Effector memory CD8-positive, alpha-beta T cell (primary cell): ENCODE measurements around the gene SRPK2.
A peak's percentile ranks its signal among the peaks of the same experiment; 100 is the strongest.
"Not testable (repeated sequence)": the region's sequence is repeated elsewhere in the genome, so short reads cannot be mapped to it uniquely, and the experiment has no call there.

Experiments
- ATAC-seq: fragments of 150-1000 bp; cut with Tn5 transposase; replicated peaks from 2 replicates; pipeline ENCODE4 v1.10.0; 2021; ENCODE audit warnings: mild to moderate bottlenecking, moderate library complexity
- DNase-seq, 3 experiments: peaks; one replicate each; pipeline ENCODE4 v3.0.0; 2021
- H3K27ac Mint-ChIP-seq, 2 donors: one replicate each; pipeline ENCODE4 v1.8.0; 2022; ENCODE audit warnings: mild to moderate bottlenecking in 2 of 2, mixed read lengths in 2 of 2, moderate library complexity in 2 of 2
- H3K27me3 Mint-ChIP-seq, 2 donors: one replicate each; pipeline ENCODE4 v1.8.0; 2022; ENCODE audit warnings: mixed read lengths in 2 of 2
- H3K36me3 Mint-ChIP-seq: one replicate; pipeline ENCODE4 v1.8.0; 2022; ENCODE audit warnings: mild to moderate bottlenecking, moderate library complexity, mixed read lengths; ENCODE audit not compliant: insufficient read depth
- H3K4me1 Mint-ChIP-seq, 2 donors: one replicate each; pipeline ENCODE4 v1.8.0; 2022; ENCODE audit warnings: low read depth in 2 of 2, mixed read lengths in 2 of 2
- H3K4me3 Mint-ChIP-seq, 2 donors: one replicate each; pipeline ENCODE4 v1.8.0; 2022; ENCODE audit warnings: mild to moderate bottlenecking in 2 of 2, mixed read lengths in 2 of 2, moderate library complexity in 2 of 2
- H3K9me3 Mint-ChIP-seq, 2 donors: one replicate each; pipeline ENCODE4 v1.8.0; 2022; ENCODE audit warnings: mixed read lengths in 2 of 2

The SRPK2 gene

GRCh38 chr7:105297309-105297708 is 91.4 kb downstream of the SRPK2 start:
- Mint-ChIP-seq H3K27me3 (no peaks in the 10 kb centered on the region), H3K27ac (peak overlapping the region; percentile 66 to 78), H3K4me3 (no peak overlapping the region), H3K4me1 (peaks cover 37 to 52% of the 10 kb centered on the region in 2 donors), H3K36me3 (peaks cover 6% of the 10 kb centered on the region), H3K9me3 (no peaks in the 10 kb centered on the region)
- ATAC-seq (no peak), DNase-seq (no peak)

GRCh38 chr7:105296491-105296890 is 92.2 kb downstream of the SRPK2 start:
- H3K9me3 Mint-ChIP-seq, result no peaks in the 10 kb centered on the region
- DNase-seq (no peak), ATAC-seq (no peak)
- H3K4me3 Mint-ChIP-seq, result no peak overlapping the region
- no peaks in the 10 kb centered on the region for H3K27me3 Mint-ChIP-seq
- peak overlapping the region; percentile 20 to 78 for H3K27ac Mint-ChIP-seq
- peaks cover 6% of the 10 kb centered on the region for H3K36me3 Mint-ChIP-seq
- H3K4me1 Mint-ChIP-seq, result peaks cover 33 to 48% of the 10 kb centered on the region in 2 donors

GRCh38 chr7:105295596-105296352 is 92.9 kb downstream of the SRPK2 start:
- Mint-ChIP-seq H3K27me3 (no peaks in the 10 kb centered on the region), H3K9me3 (no peaks in the 10 kb centered on the region), H3K4me3 (no peak overlapping the region), H3K27ac (peak overlapping the region; percentile 20 to 78), H3K4me1 (peaks cover 32 to 46% of the 10 kb centered on the region in 2 donors), H3K36me3 (peaks cover 5% of the 10 kb centered on the region)
- no peak for ATAC-seq
- no peak for DNase-seq

DNA sequence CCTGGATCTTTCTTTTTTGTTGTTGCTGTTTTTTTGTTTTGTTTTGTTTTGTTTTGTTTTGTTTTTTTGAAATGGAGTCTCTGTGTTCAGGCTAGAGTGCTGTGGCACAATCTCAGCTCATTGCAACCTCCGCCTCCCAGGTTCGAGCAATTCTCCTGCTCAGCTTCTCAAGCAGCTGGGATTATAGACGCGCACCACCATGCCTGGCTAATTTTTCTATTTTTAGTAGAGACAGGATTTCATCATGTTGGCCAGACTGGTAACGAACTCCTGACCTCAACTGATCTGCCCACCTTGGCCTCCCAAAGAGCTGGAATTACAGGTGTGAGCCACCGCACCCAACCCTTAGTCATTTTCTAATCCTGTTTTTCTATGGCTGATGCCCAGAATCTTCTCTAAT is 94.2 kb downstream of the SRPK2 start:
- not testable (repeated sequence) for H3K27ac Mint-ChIP-seq, DNase-seq, ATAC-seq, H3K27me3 Mint-ChIP-seq, H3K36me3 Mint-ChIP-seq, H3K9me3 Mint-ChIP-seq, H3K4me3 Mint-ChIP-seq
- peaks cover 30 to 39% of the 10 kb centered on the region in 2 donors for H3K4me1 Mint-ChIP-seq

- H3K9me3 Mint-ChIP-seq, result no peaks in the 10 kb centered on the region
- H3K27me3 Mint-ChIP-seq, result no peaks in the 10 kb centered on the region
- ATAC-seq, result no peak
- peaks cover 10 to 23% of the 10 kb centered on the region in 2 donors for H3K4me1 Mint-ChIP-seq
- H3K4me3 Mint-ChIP-seq, result no peak overlapping the region
- peaks cover 4% of the 10 kb centered on the region for H3K36me3 Mint-ChIP-seq
- H3K27ac Mint-ChIP-seq, result peak overlapping the region; percentile 11 to 62
- no peak for DNase-seq
Observed at GRCh38 chr7:105289704-105290103, 99.0 kb downstream of the SRPK2 start.

DNA sequence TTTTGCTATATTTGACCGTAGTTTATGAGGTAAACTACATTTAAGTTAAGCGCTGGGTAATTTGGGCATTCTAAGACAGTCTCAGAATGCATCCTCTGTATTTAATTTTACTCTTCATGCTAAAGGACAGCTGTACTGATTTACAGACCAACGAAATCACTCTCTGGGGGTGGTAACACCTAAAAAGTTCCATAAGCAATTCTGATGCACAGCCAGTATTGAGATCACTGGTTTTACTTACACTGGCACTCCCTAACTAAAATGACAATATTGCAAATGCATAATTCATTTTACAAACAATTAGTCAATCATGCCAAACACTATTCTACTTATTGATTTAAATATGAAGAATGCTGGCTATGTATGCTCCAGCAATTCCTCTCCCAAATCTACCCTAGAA is 102.3 kb downstream of the SRPK2 start:
- DNase-seq (no peak), ATAC-seq (no peak)
- Mint-ChIP-seq H3K9me3 (no peaks in the 10 kb centered on the region), H3K27me3 (no peaks in the 10 kb centered on the region), H3K4me1 (peaks cover 10 to 48% of the 10 kb centered on the region in 2 donors), H3K4me3 (no peak overlapping the region), H3K27ac (peak overlapping the region in 1 of 2 donors; percentile 52), H3K36me3 (peaks cover 4% of the 10 kb centered on the region)

DNA sequence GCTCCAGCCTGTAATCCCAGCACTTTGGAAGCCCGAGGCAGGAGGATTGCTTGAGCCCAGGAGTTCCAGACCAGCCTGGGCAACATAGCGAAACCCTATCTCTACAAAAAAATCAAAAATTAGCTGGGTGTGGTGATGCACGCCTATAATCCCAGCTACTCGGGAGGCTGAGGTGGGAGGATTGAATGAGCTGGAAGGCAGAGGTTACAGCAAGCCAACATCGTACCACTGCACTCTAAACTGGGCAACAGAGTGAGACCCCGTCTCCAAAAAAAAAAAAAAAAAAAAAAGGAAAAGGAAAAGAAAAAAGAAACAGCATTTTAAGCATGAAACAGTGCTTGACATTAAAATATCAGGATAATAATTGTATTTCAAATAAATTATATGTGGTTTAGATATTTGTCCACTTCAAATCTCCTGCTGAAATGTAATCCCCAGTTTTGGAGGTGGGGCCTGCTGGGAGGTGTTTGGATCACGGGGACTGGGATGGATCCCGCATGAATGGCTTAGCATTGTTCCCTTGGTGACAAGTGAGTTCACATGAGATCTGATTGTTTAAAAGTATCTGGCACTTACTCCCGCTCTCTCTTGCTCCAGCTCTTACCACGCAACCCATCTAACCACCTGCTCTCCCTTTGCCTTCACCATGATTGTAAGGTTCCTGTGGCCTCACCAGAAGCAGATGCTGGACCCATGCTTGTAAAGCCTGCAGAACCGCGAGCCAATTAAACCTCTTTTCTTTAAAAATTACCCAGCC is 103.4 kb downstream of the SRPK2 start:
- Mint-ChIP-seq H3K9me3 (no peaks in the 10 kb centered on the region), H3K4me3 (no peak overlapping the region), H3K27ac (peak overlapping the region in 1 of 2 donors; percentile 56), H3K4me1 (peaks cover 11 to 54% of the 10 kb centered on the region in 2 donors), H3K27me3 (no peaks in the 10 kb centered on the region), H3K36me3 (peaks cover 4% of the 10 kb centered on the region)
- ATAC-seq, result no peak
- DNase-seq, result no peak

GRCh38 chr7:105284014-105284413 is 104.7 kb downstream of the SRPK2 start:
- Mint-ChIP-seq H3K36me3 (peaks cover 4% of the 10 kb centered on the region), H3K4me3 (no peak overlapping the region), H3K9me3 (no peaks in the 10 kb centered on the region), H3K27ac (peak overlapping the region in 1 of 2 donors; percentile 56), H3K4me1 (peaks cover 6 to 51% of the 10 kb centered on the region in 2 donors), H3K27me3 (no peaks in the 10 kb centered on the region)
- ATAC-seq (no peak), DNase-seq (no peak)

GRCh38 chr7:105281966-105282365 is 106.8 kb downstream of the SRPK2 start:
- H3K27me3 Mint-ChIP-seq, result no peaks in the 10 kb centered on the region
- no peak for ATAC-seq
- H3K9me3 Mint-ChIP-seq, result no peaks in the 10 kb centered on the region
- no peak overlapping the region for H3K4me3 Mint-ChIP-seq
- peaks cover 4% of the 10 kb centered on the region for H3K36me3 Mint-ChIP-seq
- DNase-seq, result no peak
- H3K27ac Mint-ChIP-seq, result no peak overlapping the region
- H3K4me1 Mint-ChIP-seq, result peaks cover 6 to 59% of the 10 kb centered on the region in 2 donors

DNA sequence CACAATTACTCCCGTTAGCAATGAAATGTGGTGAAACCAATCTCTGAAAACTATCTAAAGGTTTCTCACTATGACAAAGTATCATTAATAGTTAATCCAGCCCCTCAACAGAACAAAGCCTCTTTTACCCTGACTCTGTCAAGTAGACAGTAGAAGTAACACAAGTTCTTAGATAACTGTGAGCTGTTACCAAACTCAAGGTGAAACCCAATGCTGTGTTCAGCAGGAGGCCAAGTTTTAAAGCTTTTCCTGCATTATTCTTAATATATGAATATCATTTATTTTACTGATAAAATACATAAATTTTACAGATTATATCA is 109.1 kb downstream of the SRPK2 start:
- Mint-ChIP-seq H3K27me3 (no peaks in the 10 kb centered on the region), H3K4me3 (no peak overlapping the region), H3K27ac (no peak overlapping the region), H3K36me3 (no peaks in the 10 kb centered on the region), H3K9me3 (no peaks in the 10 kb centered on the region), H3K4me1 (peaks cover 3 to 57% of the 10 kb centered on the region in 2 donors)
- DNase-seq (no peak), ATAC-seq (no peak)

GRCh38 chr7:105278973-105279687 is 109.6 kb downstream of the SRPK2 start:
- H3K4me3 Mint-ChIP-seq, result no peak overlapping the region
- no peak for ATAC-seq
- H3K9me3 Mint-ChIP-seq, result no peaks in the 10 kb centered on the region
- DNase-seq, result no peak
- H3K27me3 Mint-ChIP-seq, result no peaks in the 10 kb centered on the region
- H3K27ac Mint-ChIP-seq, result peak overlapping the region in 1 of 2 donors; percentile 76
- peaks cover 5 to 57% of the 10 kb centered on the region in 2 donors for H3K4me1 Mint-ChIP-seq
- H3K36me3 Mint-ChIP-seq, result no peaks in the 10 kb centered on the region

GRCh38 chr7:105278565-105278964 is 110.2 kb downstream of the SRPK2 start:
- no peak overlapping the region for H3K4me3 Mint-ChIP-seq

GRCh38 chr7:105277341-105277740 is 111.4 kb downstream of the SRPK2 start:
- Mint-ChIP-seq H3K4me1 (peaks cover 11 to 51% of the 10 kb centered on the region in 2 donors), H3K9me3 (no peaks in the 10 kb centered on the region), H3K27me3 (no peaks in the 10 kb centered on the region), H3K27ac (no peak overlapping the region), H3K4me3 (no peak overlapping the region), H3K36me3 (no peaks in the 10 kb centered on the region)
- no peak for DNase-seq
- no peak for ATAC-seq

More at GRCh38 chr7:105278565-105278964, 110.2 kb downstream of the SRPK2 start:
- no peaks in the 10 kb centered on the region for H3K9me3 Mint-ChIP-seq
- no peaks in the 10 kb centered on the region for H3K27me3 Mint-ChIP-seq
- H3K36me3 Mint-ChIP-seq, result no peaks in the 10 kb centered on the region
- H3K4me1 Mint-ChIP-seq, result peaks cover 5 to 52% of the 10 kb centered on the region in 2 donors
- ATAC-seq (no peak), DNase-seq (no peak)
- peak overlapping the region; percentile 9 to 76 for H3K27ac Mint-ChIP-seq
